PC-3 (cell line): Measurements from ENCODE around the gene ARL3.

Source experiments
- CTCF ChIP-seq: fragments of 300-600 bp; sonication (generic); conservative IDR thresholded peaks from 2 replicates; pipeline ENCODE4 v1.5.1; 2017; ENCODE audit warnings: antibody characterized with exemption, low read depth, mild to moderate bottlenecking, low read length
- EZH2 ChIP-seq: fragments of 300-600 bp; sonication (generic); IDR thresholded peaks from one replicate; pipeline ENCODE4 v1.6.1; 2017; ENCODE audit warnings: antibody characterized with exemption, mild to moderate bottlenecking, low read length; ENCODE audit not compliant: unreplicated experiment
- EZH2phosphoT487 ChIP-seq: fragments of 300-600 bp; sonication (generic); IDR thresholded peaks from 2 replicates; pipeline ENCODE4 v1.6.1; 2018; ENCODE audit warnings: mild to moderate bottlenecking, antibody characterized with exemption, low read length, borderline replicate concordance

- TF ChIP-seq EZH2phosphoT487 (no peak), CTCF (no peak), EZH2 (no peak)
These were observed 86.9 kb downstream of the ARL3 start for GRCh38 chr10:102627291-102627735.
